Lower leg skin (tissue), 4 donors: ENCODE data around the gene SDK1. TPM values are rescaled to one million over a fixed set of nuclear protein-coding genes. Genes with fewer than 3 reads are reported as not detected.

ENCODE experiments used
- DNase-seq, 2 donors: peaks; one replicate each; pipeline ENCODE4 v3.0.0-alpha.2; 2019; ENCODE audit warnings: low spot score in 2 of 2
- H3K4me3 ChIP-seq: fragments of 200-600 bp; sonication (generic); 2 replicates; pipeline ENCODE4 v1.5.1; 2017; ENCODE audit warnings: mild to moderate bottlenecking, low read depth; ENCODE audit not compliant: poor library complexity, severe bottlenecking
- POLR2A ChIP-seq, 2 donors: fragments of 450-650 bp; IDR thresholded peaks; one replicate each; pipeline ENCODE4 v1.6.1; 2016 to 2017; ENCODE audit warnings: antibody characterized with exemption in 2 of 2, mild to moderate bottlenecking in 1 of 2, moderate library complexity in 1 of 2
- WGBS, 2 donors: methylation state at CpG; one replicate each; pipeline ENCODE4 v1.1.5; 2018; 5-methylcytosine and 5-hydroxymethylcytosine counted together
- intact Hi-C: fragments of 100-400 bp; cut with DNase I; formaldehyde crosslinking; loops from one replicate; pipeline ENCODE4 v1.15.0; 2023; ENCODE audit warnings: low total_unique reads
- total RNA-seq, 4 donors: library from RNA; depleted of rRNA; stranded (reverse); fragments of >200 nt; gene quantifications; one replicate each; pipeline ENCODE4 v1.1.0, GENCODE V29; 2016
- TF ChIP-seq, protein P1 (sequence below), 3 donors: fragments of 450-650 bp; IDR thresholded peaks; one replicate each; pipeline ENCODE4 v1.5.1; 2016; ENCODE audit warnings: antibody characterized with exemption in 3 of 3, mild to moderate bottlenecking in 3 of 3, moderate library complexity in 2 of 3

The SDK1 gene
- total RNA-seq, 4 donors from 2014 or later: 1.9 to 7.2 (median 5.1) TPM

DNA sequence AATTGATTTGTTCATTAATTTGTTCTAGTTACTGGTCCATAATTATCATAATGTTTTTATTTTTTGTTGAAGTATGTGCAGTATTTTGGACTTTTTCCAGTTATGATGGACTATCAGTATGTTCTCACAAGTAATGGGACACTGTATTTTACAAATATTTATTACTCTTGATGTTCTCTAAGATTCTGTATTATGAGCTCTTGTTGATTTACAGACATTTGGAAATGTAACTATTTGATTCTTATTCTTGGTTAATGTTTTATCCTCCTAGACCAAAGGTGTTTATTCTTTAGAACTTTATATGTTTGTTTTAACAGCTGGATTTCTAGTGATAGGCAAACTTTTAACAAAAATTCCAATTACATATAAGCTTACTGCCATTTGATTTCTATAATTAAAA, 200.6 kb downstream of the SDK1 start:
- intact Hi-C loops: no loop called here
- TF ChIP-seq, protein P1, sequence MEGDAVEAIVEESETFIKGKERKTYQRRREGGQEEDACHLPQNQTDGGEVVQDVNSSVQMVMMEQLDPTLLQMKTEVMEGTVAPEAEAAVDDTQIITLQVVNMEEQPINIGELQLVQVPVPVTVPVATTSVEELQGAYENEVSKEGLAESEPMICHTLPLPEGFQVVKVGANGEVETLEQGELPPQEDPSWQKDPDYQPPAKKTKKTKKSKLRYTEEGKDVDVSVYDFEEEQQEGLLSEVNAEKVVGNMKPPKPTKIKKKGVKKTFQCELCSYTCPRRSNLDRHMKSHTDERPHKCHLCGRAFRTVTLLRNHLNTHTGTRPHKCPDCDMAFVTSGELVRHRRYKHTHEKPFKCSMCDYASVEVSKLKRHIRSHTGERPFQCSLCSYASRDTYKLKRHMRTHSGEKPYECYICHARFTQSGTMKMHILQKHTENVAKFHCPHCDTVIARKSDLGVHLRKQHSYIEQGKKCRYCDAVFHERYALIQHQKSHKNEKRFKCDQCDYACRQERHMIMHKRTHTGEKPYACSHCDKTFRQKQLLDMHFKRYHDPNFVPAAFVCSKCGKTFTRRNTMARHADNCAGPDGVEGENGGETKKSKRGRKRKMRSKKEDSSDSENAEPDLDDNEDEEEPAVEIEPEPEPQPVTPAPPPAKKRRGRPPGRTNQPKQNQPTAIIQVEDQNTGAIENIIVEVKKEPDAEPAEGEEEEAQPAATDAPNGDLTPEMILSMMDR (IDR thresholded peaks at IDR 0.05): no peak
- DNase-seq: no peak
- H3K4me3 ChIP-seq: no peak overlapping the region

DNA sequence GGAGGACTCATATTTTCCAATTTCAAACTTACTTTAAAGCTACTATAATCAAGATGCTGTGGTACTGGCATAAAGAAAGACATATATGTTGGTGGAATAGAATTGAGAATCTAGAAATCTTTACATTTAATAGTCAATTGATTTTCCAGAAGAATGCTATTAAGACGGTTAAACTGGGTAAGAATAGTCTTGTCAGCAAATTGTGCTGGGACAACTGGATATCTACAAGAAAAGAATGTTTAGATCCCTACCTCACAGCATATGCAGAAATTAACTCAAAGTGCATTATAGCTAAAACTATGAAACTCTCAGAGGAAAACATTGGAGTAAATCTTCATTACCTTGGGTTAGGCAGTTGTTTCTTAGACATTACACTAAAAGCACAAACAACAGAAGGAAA, 203.3 kb downstream of the SDK1 start:
- TF ChIP-seq, protein P1 (IDR thresholded peaks at IDR 0.05): no peak
- TF ChIP-seq POLR2A (IDR thresholded peaks at IDR 0.05): no peak
- WGBS, 2 donors: 100% methylated on average over 1 of the region's 1 CpG
- intact Hi-C loops: no loop called here
- H3K4me3 ChIP-seq: no peak overlapping the region
- no peak for DNase-seq

DNA sequence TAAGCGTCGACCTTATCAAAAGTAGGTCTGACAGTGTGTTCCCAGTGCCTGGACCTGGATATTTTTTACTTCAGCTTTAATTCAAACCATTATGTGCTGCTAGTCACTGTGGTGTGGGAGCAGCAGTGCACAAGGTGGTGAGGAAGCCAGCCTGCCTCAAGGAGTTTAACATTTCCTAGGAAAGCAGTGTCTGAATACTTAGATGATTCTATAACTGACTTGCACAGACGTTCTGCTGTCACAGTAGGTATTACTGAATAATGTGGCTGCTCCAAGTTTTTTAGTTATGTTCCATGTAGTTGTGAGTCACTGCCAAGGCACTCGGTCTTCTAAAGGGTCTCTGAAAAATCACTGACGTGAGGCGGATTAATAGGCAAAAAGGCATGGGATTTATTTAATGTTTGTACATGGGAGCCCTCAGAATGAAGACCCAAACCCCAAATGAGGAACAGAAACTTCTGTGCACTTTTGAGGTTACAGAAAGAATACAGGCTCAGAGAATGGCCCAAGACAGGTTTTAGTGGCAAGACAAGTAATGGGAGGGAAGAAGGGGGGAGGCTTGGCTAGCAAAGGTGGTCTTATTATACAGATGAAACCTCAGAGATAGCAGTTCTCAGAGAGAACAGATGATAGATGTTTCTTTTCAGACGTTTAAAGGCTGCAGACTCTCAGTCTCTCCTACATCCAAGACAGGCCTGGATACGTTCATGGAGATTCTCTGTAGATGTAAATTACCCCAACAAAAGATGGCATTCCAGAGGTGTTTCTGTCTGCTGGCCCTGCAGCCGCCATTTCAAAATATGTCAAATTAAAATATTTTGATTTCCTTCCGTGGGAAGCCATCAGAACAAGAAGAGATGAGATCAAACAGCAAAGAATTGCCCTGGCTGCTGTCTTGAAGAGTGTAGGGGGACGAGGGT, 209.3 kb downstream of the SDK1 start:
- no peak for TF ChIP-seq POLR2A (IDR thresholded peaks at IDR 0.05)
- TF ChIP-seq, protein P1 (IDR thresholded peaks at IDR 0.05): no peak
- DNase-seq: no peak
- intact Hi-C loops: no loop called here
- H3K4me3 ChIP-seq: no peak overlapping the region
- WGBS, 2 donors: 65 to 67% methylated on average over 11 of the region's 11 CpGs

DNA sequence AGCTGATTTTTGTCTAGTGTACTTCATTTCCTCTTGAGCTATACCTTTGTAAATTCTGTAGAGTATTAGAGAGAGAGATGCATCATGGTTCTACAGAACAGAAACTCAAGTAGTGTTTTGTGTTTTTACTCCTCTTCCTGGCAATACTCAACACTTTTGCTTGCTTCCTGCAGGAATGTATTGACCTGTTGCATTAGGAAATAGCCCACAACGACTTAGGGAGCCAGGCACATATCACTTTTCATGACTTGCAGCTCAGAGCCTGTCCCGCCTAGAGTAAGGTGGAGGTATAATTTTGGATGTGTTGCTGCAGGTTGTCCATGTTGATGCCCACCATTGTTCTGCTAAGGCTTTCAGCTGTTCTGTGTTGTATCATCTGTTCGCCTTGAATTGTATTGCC, 216.3 kb downstream of the SDK1 start:
- no peak for DNase-seq
- no peak overlapping the region for H3K4me3 ChIP-seq
- WGBS, 2 donors: 75 to 78% methylated on average over 3 of the region's 3 CpGs
- intact Hi-C loops: no loop called here
- TF ChIP-seq, protein P1 (IDR thresholded peaks at IDR 0.05): no peak
- no peak for TF ChIP-seq POLR2A (IDR thresholded peaks at IDR 0.05)

DNA sequence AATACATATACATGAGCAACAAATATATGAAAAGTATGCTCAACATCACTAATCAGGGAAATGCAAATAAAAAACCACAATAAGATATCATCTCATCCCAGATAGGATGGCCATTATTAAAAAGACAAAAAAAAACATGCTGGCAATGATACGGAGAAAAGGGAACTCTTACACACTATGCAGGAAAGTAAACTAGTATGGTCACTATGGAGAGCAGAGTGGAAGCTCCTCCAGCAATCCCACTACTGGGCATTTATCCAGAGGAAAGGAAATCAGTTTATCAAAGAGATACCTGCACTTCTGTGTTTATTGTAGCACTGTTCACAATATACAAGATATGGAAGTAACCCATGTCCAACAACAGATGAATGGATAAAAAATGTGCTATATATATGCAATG, 217.5 kb downstream of the SDK1 start:
- intact Hi-C loops: no loop called here
- no peak for DNase-seq
- H3K4me3 ChIP-seq: no peak overlapping the region
- TF ChIP-seq POLR2A (IDR thresholded peaks at IDR 0.05): no peak
- TF ChIP-seq, protein P1 (IDR thresholded peaks at IDR 0.05): no peak
- WGBS, 2 donors: 75 to 81% methylated on average over 1 of the region's 1 CpG

DNA sequence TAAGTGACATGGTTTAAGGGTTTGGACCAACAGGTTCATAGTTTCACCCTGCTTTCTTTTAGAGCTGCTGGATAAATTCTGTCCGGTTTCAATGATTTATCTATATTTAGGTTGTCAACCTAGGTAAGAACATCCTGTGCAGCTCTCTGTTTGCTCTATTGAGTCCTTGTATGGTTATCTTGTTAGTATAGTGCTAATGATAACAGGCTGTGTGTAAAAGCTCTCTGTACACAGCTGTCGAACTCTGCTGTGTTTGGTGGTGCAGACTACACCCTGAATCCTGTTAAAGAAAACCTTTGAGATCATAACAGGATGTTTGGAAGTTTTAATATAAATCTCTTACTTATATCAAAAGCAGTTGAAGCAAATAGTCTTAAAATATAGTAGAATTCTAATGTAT, 219.2 kb downstream of the SDK1 start:
- no peak for TF ChIP-seq POLR2A (IDR thresholded peaks at IDR 0.05)
- TF ChIP-seq, protein P1 (IDR thresholded peaks at IDR 0.05): no peak
- intact Hi-C loops: no loop called here
- H3K4me3 ChIP-seq: no peak overlapping the region
- DNase-seq: no peak
- WGBS, 2 donors: 59 to 71% methylated on average over 2 of the region's 2 CpGs
